Stimulated activated CD4-positive, alpha-beta T cell treated with anti-CD3 and anti-CD28 coated beads, TNF-alpha, amount 100 ng/mL, for 4 hours (primary cell): ENCODE results near the gene ENKUR.
"Not testable (repeated sequence)": the region's sequence is repeated elsewhere in the genome, so short reads cannot be mapped to it uniquely, and the experiment has no call there.

ENCODE experiments used
- DNase-seq, 3 experiments: peaks; one replicate each; pipeline ENCODE4 v3.0.0-alpha.2; 2020; ENCODE audit warnings: low read depth in 3 of 3

Gene ENKUR

DNA sequence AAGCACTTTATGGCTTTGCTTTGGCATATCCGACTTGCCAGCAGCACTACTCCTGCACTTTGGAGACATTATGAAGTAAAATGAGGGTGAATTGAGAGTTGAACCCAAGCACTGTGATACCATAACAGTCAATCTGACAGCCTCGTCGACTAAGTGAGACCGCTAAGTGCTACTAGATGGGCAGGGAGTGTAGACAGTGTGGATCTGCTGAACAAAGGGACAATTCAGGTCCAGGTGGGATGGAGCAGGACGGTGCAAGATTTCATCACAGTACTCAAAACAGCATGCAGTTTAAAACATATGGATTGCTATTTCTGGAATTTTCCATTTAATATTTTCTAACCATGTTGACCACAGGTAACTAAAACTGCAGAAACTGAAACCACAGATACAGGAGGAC, 42.8 kb downstream of the ENKUR start:
- DNase-seq: no peak

DNA sequence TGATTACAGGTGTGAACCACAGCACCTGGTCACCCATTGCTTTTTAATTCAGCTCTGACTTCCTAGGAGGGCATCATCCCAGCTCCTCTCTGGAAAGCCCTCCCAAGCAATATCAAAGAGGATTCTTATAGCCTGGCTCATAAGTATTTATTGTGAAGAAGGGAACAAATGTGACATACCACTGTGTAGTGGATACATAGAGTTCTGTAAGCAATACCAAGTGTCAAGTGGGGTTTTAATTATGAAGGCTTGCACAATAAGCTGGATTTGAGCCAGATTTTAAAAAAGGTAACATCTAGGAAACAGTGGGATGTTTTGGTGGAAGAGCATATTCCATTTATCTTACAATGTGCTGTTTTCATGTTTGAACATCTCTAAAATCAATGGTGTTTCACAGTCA, 44.6 kb downstream of the ENKUR start:
- no peak for DNase-seq

DNA sequence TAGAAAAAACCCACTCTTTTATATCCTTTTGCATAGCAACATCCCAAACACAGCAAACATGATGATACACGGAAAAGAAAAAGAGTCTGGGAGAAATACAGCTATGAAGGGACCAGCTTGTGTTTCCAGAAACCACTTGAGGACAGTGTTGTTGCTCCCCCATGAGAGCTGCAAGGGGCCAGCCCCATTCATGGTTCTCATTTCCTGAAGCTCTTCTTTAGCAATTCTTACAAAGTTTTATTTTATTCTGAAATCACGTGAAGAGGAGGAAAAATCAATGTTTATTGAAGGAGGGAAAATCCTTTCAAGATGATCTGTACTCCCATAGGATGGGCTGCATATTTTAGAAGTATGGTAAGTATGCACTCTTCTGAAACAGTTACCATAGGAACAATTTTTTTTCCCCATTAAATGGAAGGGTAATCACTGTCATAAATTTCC, 46.1 kb downstream of the ENKUR start:
- no peak for DNase-seq

- DNase-seq: not testable (repeated sequence)
Observed at GRCh38 chr10:24968951-24969350, 47.0 kb downstream of the ENKUR start.

DNA sequence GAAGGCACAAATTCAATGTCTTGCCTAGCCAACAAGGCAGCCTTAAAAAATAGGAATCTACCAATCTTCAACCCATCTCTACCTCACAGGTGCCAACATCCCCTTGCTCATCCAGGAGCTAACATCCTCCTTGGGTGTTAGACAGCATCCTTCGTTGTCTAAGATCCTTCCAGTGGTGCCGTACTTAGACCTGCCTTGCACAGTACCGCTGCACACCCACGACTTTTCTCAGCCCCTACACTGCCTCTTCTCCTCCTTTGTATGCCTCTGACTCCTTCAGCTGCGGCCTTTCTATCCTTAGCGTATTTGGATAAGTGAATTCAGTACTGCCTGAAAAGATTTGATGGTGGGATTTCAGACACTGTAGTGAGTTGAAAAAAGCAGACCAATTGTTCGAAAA, 47.6 kb downstream of the ENKUR start:
- DNase-seq: no peak

- DNase-seq: no peak
Observed at GRCh38 chr10:24966962-24967481, 48.9 kb downstream of the ENKUR start.

- no peak for DNase-seq
Observed at GRCh38 chr10:24965051-24965450, 50.9 kb downstream of the ENKUR start.

GRCh38 chr10:24963521-24964041, 52.4 kb downstream of the ENKUR start:
- DNase-seq: no peak

DNA sequence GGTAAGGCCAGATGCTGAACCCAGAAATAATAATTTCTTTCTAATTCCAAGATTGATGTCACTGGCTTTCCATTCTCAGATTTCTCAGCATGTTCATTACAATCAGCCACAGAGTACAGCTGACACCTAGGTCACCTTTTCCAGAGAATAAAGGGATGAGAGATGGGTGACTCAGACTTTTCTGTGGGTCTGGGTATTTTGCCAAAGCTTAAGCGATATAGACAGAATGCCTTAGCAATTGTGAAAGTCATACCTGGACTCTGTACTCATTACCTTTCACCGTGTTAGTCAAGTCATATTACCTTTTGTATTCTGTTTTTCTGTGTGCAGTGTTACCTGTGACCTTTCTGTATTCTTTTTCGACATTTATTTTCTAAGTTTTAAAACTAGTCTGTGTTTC, 53.0 kb downstream of the ENKUR start:
- DNase-seq: no peak

- no peak for DNase-seq
Observed at GRCh38 chr10:24961582-24961981, 54.4 kb downstream of the ENKUR start.

- no peak for DNase-seq
Observed at GRCh38 chr10:24959382-24959730, 56.6 kb downstream of the ENKUR start.

DNA sequence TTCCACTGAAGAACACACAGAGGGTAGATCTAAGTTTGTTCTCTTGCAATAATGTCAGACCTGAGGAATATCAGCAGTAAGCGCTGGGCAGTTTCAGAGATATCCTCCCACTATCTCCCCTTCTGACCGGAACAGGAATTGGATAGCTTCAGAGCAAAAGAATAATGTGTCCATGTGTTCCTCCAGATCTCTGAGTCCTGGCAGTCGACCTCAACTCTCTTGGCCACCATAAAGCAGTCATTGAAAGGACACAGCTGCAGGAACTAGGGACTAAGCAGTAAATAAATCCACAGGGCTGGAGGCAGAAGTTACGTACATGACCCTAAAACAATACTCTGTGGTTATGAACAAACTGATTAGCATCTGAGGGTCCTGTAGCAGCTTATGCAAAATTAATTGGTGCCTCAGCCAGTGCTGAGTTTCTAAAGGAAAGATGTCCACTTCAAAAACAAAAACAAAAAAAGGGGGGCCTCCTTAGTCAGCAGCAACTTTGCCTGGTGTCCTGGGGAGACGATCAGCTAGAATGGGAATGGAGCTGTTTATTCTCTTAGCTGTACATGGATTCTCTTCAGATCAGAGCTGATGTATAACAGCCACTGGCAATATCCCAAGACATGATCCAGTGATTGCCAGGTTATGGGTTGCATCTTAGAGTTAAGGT, 57.1 kb downstream of the ENKUR start:
- DNase-seq: no peak

GRCh38 chr10:24958091-24958720, 57.8 kb downstream of the ENKUR start:
- no peak for DNase-seq

GRCh38 chr10:24957624-24958051, 58.3 kb downstream of the ENKUR start:
- DNase-seq: not testable (repeated sequence)

GRCh38 chr10:24953675-24954074, 62.3 kb downstream of the ENKUR start:
- DNase-seq: no peak

DNA sequence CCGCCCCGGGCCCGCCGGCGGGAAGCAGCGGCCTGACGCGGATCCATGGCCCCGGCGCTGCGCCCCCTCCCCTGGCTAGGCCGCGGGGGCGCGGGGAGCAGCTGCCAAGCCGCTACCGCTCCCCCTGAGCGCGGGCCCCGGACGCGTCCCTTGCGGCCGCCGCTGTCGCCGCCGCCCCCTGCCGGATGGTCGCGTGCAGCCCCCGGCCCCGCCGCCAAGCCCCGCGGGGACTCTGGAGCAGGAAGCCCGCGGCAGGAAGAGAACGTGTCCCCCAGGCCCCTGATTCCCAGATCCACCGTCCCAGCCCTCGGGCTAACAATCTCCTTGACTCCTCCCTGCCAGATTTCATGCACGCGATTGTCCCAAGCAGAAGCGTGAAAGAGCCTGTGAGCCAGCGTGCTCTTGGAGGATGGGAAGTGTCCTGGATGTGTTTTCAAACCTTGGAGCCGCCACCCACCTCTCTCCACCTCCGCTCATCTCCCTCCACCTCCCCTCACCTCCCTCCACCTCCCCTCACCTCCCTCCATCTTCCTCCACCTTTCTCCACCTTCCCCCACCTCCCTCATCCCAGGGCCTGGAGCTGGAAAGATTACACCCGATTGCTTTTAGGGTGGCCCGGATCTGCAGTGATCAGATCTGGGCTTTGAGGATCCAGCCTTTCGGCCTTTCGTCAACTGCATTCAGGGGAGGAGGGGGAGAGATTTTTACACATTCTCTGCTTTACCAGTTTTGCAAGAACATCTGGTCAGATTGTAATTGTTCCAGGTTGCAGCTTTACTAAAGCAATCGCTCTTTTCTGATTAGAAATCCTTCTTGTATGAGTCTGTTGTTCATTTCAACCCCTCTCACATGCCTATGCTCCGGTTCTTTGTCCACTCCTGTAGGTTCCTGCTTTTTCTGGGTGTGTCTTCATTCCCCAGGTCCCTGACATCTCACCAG, 63.0 kb downstream of the ENKUR start:
- DNase-seq: peak; percentile 10 to 37 (median 26)

GRCh38 chr10:24952143-24952706, 63.7 kb downstream of the ENKUR start, which contains the start of gene PRTFDC1:
Gene PRTFDC1 (minus strand): TSS chr10:24952606. CDS start chr10:24952575, 31 bp downstream.
- peak in 1 of 3 experiments; percentile 14 for DNase-seq

GRCh38 chr10:24951201-24952142, 64.5 kb downstream of the ENKUR start:
- no peak for DNase-seq

DNA sequence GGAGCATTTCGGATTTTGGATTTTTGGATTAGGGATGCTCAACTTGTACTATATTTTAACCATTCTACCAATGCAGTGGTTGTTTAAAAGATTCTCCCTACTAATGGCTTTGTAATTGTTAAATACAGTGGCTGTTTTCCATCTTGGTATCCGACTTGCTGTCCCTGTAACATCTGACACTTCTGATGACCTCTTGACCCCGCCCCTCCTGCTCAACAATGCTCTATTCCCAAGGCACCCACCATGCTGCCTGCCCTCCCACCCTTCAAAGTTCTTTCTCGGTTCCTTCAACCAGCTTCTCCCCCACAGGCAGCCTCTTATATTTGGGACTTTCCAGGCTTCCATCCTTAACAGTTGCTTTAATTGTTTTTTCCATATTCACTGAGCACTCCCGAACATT, 65.5 kb downstream of the ENKUR start:
- no peak for DNase-seq

DNA sequence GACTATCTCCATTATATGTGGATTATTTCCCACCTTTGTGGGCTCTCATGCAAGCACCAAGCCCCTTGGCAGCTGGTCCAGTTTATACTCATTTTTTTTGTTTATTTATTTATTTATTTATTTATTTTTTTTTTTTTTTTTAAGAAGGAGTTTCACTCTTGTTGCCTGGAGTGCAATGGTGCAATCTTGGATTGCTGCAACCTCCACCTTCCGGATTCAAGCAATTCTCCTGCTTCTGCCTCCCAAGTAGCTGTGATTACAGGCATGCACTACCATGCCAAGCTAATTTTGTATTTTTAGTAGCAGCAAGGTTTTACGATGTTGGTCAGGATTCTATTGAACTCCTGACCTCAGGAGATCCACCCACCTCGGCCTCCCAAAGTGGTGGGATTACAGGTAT, 66.3 kb downstream of the ENKUR start:
- DNase-seq: no peak
